Ectodermal cell (in vitro differentiated cells): Measurements from ENCODE around the gene CNBP.
"Not testable (repeated sequence)": the region's sequence is repeated elsewhere in the genome, so short reads cannot be mapped to it uniquely, and the experiment has no call there.

Experiments
- H3K27ac ChIP-seq: 2 replicates; pipeline ENCODE4 v1.7.0; 2013; ENCODE audit warnings: mild to moderate bottlenecking, low read depth, low read length; ENCODE audit not compliant: insufficient read depth, poor library complexity, severe bottlenecking
- H3K27me3 ChIP-seq: 2 replicates; pipeline ENCODE4 v1.7.0; 2013; ENCODE audit warnings: mild to moderate bottlenecking, low read length; ENCODE audit not compliant: insufficient read depth, control insufficient read depth, poor library complexity, severe bottlenecking
- H3K36me3 ChIP-seq: one replicate; pipeline ENCODE4 v1.7.0; 2013; ENCODE audit warnings: low read length; ENCODE audit not compliant: control insufficient read depth, insufficient read depth
- H3K4me1 ChIP-seq: one replicate; pipeline ENCODE4 v1.7.0; 2013; ENCODE audit warnings: low read length; ENCODE audit not compliant: control insufficient read depth, insufficient read depth
- H3K4me3 ChIP-seq: 2 replicates; pipeline ENCODE4 v1.7.0; 2013; ENCODE audit warnings: low read depth, low read length, control low read depth; ENCODE audit not compliant: insufficient read depth
- H3K9me3 ChIP-seq: 2 replicates; pipeline ENCODE4 v1.7.0; 2013; ENCODE audit warnings: mild to moderate bottlenecking, low read length, moderate library complexity; ENCODE audit not compliant: control insufficient read depth
- WGBS, 2 experiments: methylation state at CpG; one replicate each; pipeline ENCODE4 v1.1.7; 2013; ENCODE audit warnings: missing lambda C conversion rate in 2 of 2; 5-methylcytosine and 5-hydroxymethylcytosine counted together

The CNBP gene

GRCh38 chr3:129211772-129212171 lies 28.1 kb upstream of the CNBP start:
- WGBS, 2 experiments, result 81 to 84% methylated on average over 6 of the region's 6 CpGs

GRCh38 chr3:129211345-129211744 lies 27.6 kb upstream of the CNBP start:
- Histone ChIP-seq H3K9me3 (no peaks in the 10 kb centered on the region), H3K27me3 (no peaks in the 10 kb centered on the region), H3K4me3 (no peak overlapping the region), H3K36me3 (no peaks in the 10 kb centered on the region), H3K27ac (no peak overlapping the region), H3K4me1 (no peaks in the 10 kb centered on the region)
- WGBS, 2 experiments, result 93 to 97% methylated on average over 1 of the region's 1 CpG

More at GRCh38 chr3:129211772-129212171, 28.1 kb upstream of the CNBP start:
- H3K27me3 ChIP-seq, result no peaks in the 10 kb centered on the region
- no peak overlapping the region for H3K27ac ChIP-seq
- no peaks in the 10 kb centered on the region for H3K4me1 ChIP-seq
- H3K36me3 ChIP-seq, result no peaks in the 10 kb centered on the region
- H3K4me3 ChIP-seq, result no peak overlapping the region
- no peaks in the 10 kb centered on the region for H3K9me3 ChIP-seq

GRCh38 chr3:129207479-129207878 lies 23.8 kb upstream of the CNBP start:
- WGBS, 2 experiments, result 91 to 92% methylated on average over 4 of the region's 4 CpGs
- H3K36me3 ChIP-seq, result no peaks in the 10 kb centered on the region
- no peaks in the 10 kb centered on the region for H3K4me1 ChIP-seq
- H3K9me3 ChIP-seq, result no peaks in the 10 kb centered on the region
- no peak overlapping the region for H3K27ac ChIP-seq
- H3K27me3 ChIP-seq, result no peaks in the 10 kb centered on the region
- H3K4me3 ChIP-seq, result no peak overlapping the region

DNA sequence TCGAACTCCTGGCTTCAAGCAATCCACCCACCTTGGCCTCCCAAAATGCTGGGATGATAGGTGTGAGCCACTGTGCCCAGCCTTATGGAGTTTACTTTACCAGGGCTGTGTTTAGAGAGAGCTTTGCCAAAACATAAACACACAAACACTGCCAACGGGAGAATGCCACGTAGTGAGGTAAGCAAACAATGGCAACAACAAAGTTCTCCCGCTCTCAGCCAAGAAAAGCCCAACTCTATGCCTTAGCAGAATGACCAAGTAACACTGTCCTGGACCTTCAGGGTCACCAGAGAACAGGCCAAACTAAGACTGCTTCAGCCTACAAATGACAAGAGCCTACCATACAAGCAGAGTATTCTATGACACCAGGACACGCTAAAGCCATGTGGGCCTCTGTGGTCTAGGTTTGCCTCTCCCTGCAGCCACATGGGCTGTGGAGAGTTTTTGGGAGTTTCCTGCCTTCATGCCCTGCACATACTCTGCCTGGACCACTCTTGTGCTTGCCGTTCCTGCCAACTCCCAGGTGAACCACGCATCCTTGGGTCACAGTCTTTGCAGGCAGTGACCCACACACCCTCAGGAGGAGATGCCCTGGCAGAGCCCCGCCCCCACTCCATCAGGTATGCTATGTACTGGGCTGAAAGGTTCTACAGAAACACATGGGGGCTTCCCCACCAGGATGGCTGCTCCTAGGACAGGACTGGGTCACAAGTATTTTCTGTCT lies 21.6 kb upstream of the CNBP start:
- 88 to 93% methylated on average over 8 of the region's 8 CpGs for WGBS, 2 experiments
- H3K4me3 ChIP-seq, result no peak overlapping the region

GRCh38 chr3:129204473-129204872 lies 20.8 kb upstream of the CNBP start:
- H3K4me3 ChIP-seq, result no peak overlapping the region
- no peaks in the 10 kb centered on the region for H3K4me1 ChIP-seq
- no peaks in the 10 kb centered on the region for H3K9me3 ChIP-seq
- 100% methylated on average over 1 of the region's 2 CpGs for WGBS, 2 experiments
- H3K27me3 ChIP-seq, result no peaks in the 10 kb centered on the region
- no peaks in the 10 kb centered on the region for H3K36me3 ChIP-seq
- H3K27ac ChIP-seq, result no peak overlapping the region

More for the DNA sequence above, 21.6 kb upstream of the CNBP start:
- Histone ChIP-seq H3K36me3 (no peaks in the 10 kb centered on the region), H3K27me3 (no peaks in the 10 kb centered on the region), H3K27ac (no peak overlapping the region), H3K4me1 (no peaks in the 10 kb centered on the region), H3K9me3 (no peaks in the 10 kb centered on the region)

DNA sequence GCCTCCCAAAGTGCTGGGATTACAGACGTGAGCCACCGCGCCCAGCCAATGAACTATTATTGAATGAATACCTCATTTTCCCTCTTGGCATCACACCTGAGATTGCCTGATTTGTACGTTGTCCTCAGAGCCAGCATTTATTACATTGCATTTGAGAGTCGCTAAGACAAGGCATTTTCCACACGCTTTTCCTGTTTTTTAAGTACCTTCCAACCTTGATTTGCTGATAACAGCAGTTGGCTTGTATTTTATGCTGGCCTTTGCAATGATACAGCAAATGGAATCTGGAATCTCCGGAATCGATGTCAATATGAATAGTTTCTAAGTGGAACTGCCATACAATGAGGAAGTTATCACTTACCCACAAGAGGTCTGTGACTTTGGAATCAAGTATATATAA lies 15.7 kb upstream of the CNBP start:
- Histone ChIP-seq H3K4me1 (no peaks in the 10 kb centered on the region), H3K9me3 (no peaks in the 10 kb centered on the region), H3K27ac (no peak overlapping the region), H3K27me3 (no peaks in the 10 kb centered on the region), H3K36me3 (no peaks in the 10 kb centered on the region), H3K4me3 (no peak overlapping the region)
- 91 to 94% methylated on average over 8 of the region's 8 CpGs for WGBS, 2 experiments

GRCh38 chr3:129197321-129197720 lies 13.6 kb upstream of the CNBP start:
- 83 to 100% methylated on average over 1 of the region's 1 CpG for WGBS, 2 experiments
- Histone ChIP-seq H3K27ac (no peak overlapping the region), H3K4me1 (no peaks in the 10 kb centered on the region), H3K27me3 (no peaks in the 10 kb centered on the region), H3K9me3 (no peaks in the 10 kb centered on the region), H3K36me3 (no peaks in the 10 kb centered on the region), H3K4me3 (no peak overlapping the region)

- no peaks in the 10 kb centered on the region for H3K36me3 ChIP-seq
- no peak overlapping the region for H3K27ac ChIP-seq
- H3K4me3 ChIP-seq, result no peak overlapping the region
- H3K4me1 ChIP-seq, result no peaks in the 10 kb centered on the region
- H3K9me3 ChIP-seq, result no peaks in the 10 kb centered on the region
- 90 to 96% methylated on average over 3 of the region's 3 CpGs for WGBS, 2 experiments
- H3K27me3 ChIP-seq, result no peaks in the 10 kb centered on the region
Observed at GRCh38 chr3:129196601-129197000, 12.9 kb upstream of the CNBP start.

GRCh38 chr3:129195731-129196256 lies 12.1 kb upstream of the CNBP start:
- no peaks in the 10 kb centered on the region for H3K27me3 ChIP-seq
- 80 to 82% methylated on average over 6 of the region's 6 CpGs for WGBS, 2 experiments
- H3K27ac ChIP-seq, result no peak overlapping the region
- H3K9me3 ChIP-seq, result no peaks in the 10 kb centered on the region
- no peaks in the 10 kb centered on the region for H3K36me3 ChIP-seq
- H3K4me1 ChIP-seq, result no peaks in the 10 kb centered on the region
- no peak overlapping the region for H3K4me3 ChIP-seq

DNA sequence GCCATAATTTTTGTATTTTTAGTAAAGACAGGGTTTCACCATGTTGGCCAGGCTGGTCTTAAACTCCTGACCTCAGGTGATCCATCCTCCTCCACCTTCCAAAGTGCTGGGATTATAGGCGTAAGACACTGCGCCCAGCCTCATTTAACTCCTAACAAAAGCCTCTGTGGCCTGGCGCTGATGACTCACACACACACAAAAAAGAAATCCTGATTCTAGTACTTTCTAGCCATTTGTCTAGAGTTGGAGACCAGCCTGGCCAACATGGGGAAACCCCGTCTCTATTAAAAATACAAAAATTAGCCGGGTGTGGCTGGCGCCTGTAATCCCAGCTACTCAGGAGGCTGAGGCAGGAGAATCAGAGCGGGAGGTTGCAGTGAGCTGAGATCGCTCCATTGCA lies 6.1 kb upstream of the CNBP start:
- H3K27me3 ChIP-seq, H3K4me3 ChIP-seq, H3K4me1 ChIP-seq, H3K36me3 ChIP-seq, H3K27ac ChIP-seq, H3K9me3 ChIP-seq: not testable (repeated sequence)
- 93% methylated on average over 8 of the region's 8 CpGs for WGBS, 2 experiments
